GM12878 (cell line): ENCODE data around the gene FIBCD1. TPM values are rescaled to one million over a fixed set of nuclear protein-coding genes. Genes with fewer than 3 reads are reported as not detected.

Experiments used
- ATAC-seq: fragments of 200-7000 bp; cut with Tn5 transposase; 3 replicates; pipeline ENCODE4 v1.9.1; 2020; ENCODE audit warnings: mild to moderate bottlenecking, moderate library complexity
- BruUV-seq: library from RNA; stranded (reverse); fragments of 400-500 nt; replicated peaks from 2 replicates; lab custom pipeline; 2021; lab: Mats Ljungman, UMichigan
- CTCF ChIA-PET: fragments of 300-600 bp; sonication (Branson Sonifier 250); formaldehyde crosslinking; extraction: SDS; loops from one replicate; lab custom pipeline; 2021; ENCODE audit warnings: inconsistent platforms; lab: Yijun Ruan, JAX
- POLR2A ChIA-PET: fragments of 350-600 bp; formaldehyde crosslinking; extraction: SDS; loops from one replicate; lab custom pipeline; 2021; ENCODE audit warnings: inconsistent platforms; lab: Charles Lee
- RAD21 ChIA-PET: fragments of 300-600 bp; sonication (Branson Sonifier 250); formaldehyde crosslinking; loops from one replicate; lab custom pipeline; 2023; ENCODE audit warnings: antibody characterized with exemption; ENCODE audit not compliant: unreplicated experiment; lab: Charles Lee
- SMC1A ChIA-PET: fragments of 300-600 bp; sonication (Branson Sonifier 250); formaldehyde crosslinking; loops from one replicate; lab custom pipeline; 2023; ENCODE audit not compliant: unreplicated experiment, uncharacterized antibody; lab: Charles Lee
- DNase-seq: peaks from one replicate; pipeline ENCODE4 v3.0.0-alpha.2; 2011; ENCODE audit warnings: low read depth, low spot score
- FAIRE-seq: peaks from 3 replicates; lab custom pipeline; 2011; peaks lifted over from hg19 to GRCh38; lab: Jason Lieb, UNC
- H2AFZ ChIP-seq: 2 replicates; pipeline ENCODE4 v1.6.0; 2011; ENCODE audit warnings: low read depth, low read length, control low read depth; ENCODE audit not compliant: control insufficient read depth
- H3K27ac ChIP-seq: 2 replicates; pipeline ENCODE4 v1.5.1; 2011; ENCODE audit warnings: control low read depth; ENCODE audit not compliant: control insufficient read depth, insufficient read depth
- H3K27me3 ChIP-seq, 2 experiments: replicated peaks in 1 of 2; 2 replicates each; pipeline versions ENCODE4 v1.6.0 to v1.6.1; 2011; ENCODE audit warnings: low read length in 1 of 2; ENCODE audit not compliant: control insufficient read depth in 2 of 2, insufficient read depth in 2 of 2
- H3K36me3 ChIP-seq, 2 experiments: 2 replicates each; pipeline ENCODE4 v1.5.1; 2011; ENCODE audit warnings: low read length in 1 of 2; ENCODE audit not compliant: control insufficient read depth in 2 of 2, insufficient read depth in 2 of 2
- H3K4me1 ChIP-seq: 2 replicates; pipeline ENCODE4 v1.6.1; 2011; ENCODE audit warnings: mild to moderate bottlenecking, low read length, moderate library complexity, mixed read lengths; ENCODE audit not compliant: control insufficient read depth, insufficient read depth
- H3K4me2 ChIP-seq: 2 replicates; pipeline ENCODE4 v1.6.0; 2011; ENCODE audit warnings: control low read depth; ENCODE audit not compliant: control insufficient read depth, insufficient read depth
- H3K4me3 ChIP-seq: fragments of 200-600 bp; sonication (generic); 2 replicates; pipeline ENCODE4 v1.5.1; 2016
- H3K79me2 ChIP-seq: 2 replicates; pipeline ENCODE4 v1.6.0; 2011; ENCODE audit warnings: low read length; ENCODE audit not compliant: control insufficient read depth, insufficient read depth
- H3K9ac ChIP-seq: 2 replicates; pipeline ENCODE4 v1.8.0; 2011; ENCODE audit warnings: low read length, control low read depth, mixed read lengths; ENCODE audit not compliant: control insufficient read depth, insufficient read depth
- H3K9me3 ChIP-seq: replicated peaks from 3 replicates; pipeline ENCODE4 v1.5.1; 2011; ENCODE audit warnings: mild to moderate bottlenecking, low read length; ENCODE audit not compliant: control insufficient read depth, insufficient read depth
- H4K20me1 ChIP-seq: 2 replicates; pipeline ENCODE4 v1.6.0; 2011; ENCODE audit not compliant: control insufficient read depth, insufficient read depth
- BCLAF1 ChIP-seq: fragments of 450-650 bp; IDR thresholded peaks from 2 replicates; pipeline ENCODE4 v1.6.1; 2017; ENCODE audit warnings: antibody characterized with exemption, mild to moderate bottlenecking, moderate library complexity
- PAX5 ChIP-seq: IDR thresholded peaks from 2 replicates; pipeline ENCODE4 v1.6.1; 2011; ENCODE audit warnings: low read depth, low read length, borderline replicate concordance
- ZBTB33 ChIP-seq: fragments of 450-650 bp; IDR thresholded peaks from 2 replicates; pipeline ENCODE4 v1.6.1; 2017; ENCODE audit warnings: mild to moderate bottlenecking
- ZNF274 ChIP-seq: IDR thresholded peaks from one replicate; pipeline ENCODE4 v1.8.0; 2011; ENCODE audit not compliant: insufficient read length, insufficient read depth
- ZNF384 ChIP-seq: IDR thresholded peaks from 2 replicates; pipeline ENCODE4 v1.6.1; 2012; ENCODE audit warnings: low read depth, mild to moderate bottlenecking, low read length, improper control_type of control experiment, borderline replicate concordance
- whole genome bisulfite sequencing: methylation state at CpG from one replicate; pipeline ENCODE4 v1.1.6; 2016; ENCODE audit warnings: low lambda C conversion rate; ENCODE audit not compliant: insufficient replicate concordance, insufficient coverage; ENCODE audit errors: missing lambda C conversion rate; 5-methylcytosine and 5-hydroxymethylcytosine counted together
- in situ Hi-C: fragments of 300-500 bp; cut with MboI; formaldehyde crosslinking; loops from 9 replicates; pipeline ENCODE4 v1.14.3; 2018; ENCODE audit warnings: mixed read lengths
- intact Hi-C: fragments of 100-400 bp; cut with micrococcal nuclease; formaldehyde crosslinking; loops from one replicate; pipeline ENCODE4 v1.14.2; 2022; ENCODE audit not compliant: unreplicated experiment
- polyA plus RNA-seq, 11 experiments: library from polyadenylated mRNA; depleted of rRNA in 4 of 11; unstranded in 6 of 11; stranded (reverse) in 5 of 11; fragments of >200 nt; fragmentation: Nextera tagmentation in 4 of 11; fragmentation: Illumina TruSeq in 1 of 11; extraction: Ambion mirVana in 4 of 11; extraction: Trizol in 1 of 11; gene quantifications; 1 replicate in 1 of 11; 2 replicates in 10 of 11; pipeline versions ENCODE4 v1.2.1 to v1.2.3, GENCODE V29; 2011 to 2016; ENCODE audit warnings: inconsistent platforms in 2 of 11, missing spikeins in 2 of 11, low read depth in 1 of 11
- total RNA-seq, 4 experiments: library from RNA; depleted of rRNA in 3 of 4; stranded (reverse); fragments of >200 nt in 3 of 4; fragmentation: Illumina TruSeq in 1 of 4; extraction: Trizol in 1 of 4; gene quantifications; 2 replicates each; pipeline versions ENCODE4 v1.2.1 to v1.2.3, GENCODE V29; 2013 to 2021
- TF ChIP-seq, protein P1 (sequence below): fragments of 450-650 bp; IDR thresholded peaks from 2 replicates; pipeline ENCODE4 v1.6.1; 2017; ENCODE audit warnings: mild to moderate bottlenecking, moderate library complexity
- TF ChIP-seq, protein P2 (sequence below): fragments of 150-350 bp; IDR thresholded peaks from 2 replicates; pipeline ENCODE4 v1.6.1; 2014; ENCODE audit warnings: mild to moderate bottlenecking, low read depth, low read length

Gene FIBCD1
- total and polyA plus RNA-seq, 10 of the 15 experiments (the other 5 are each of a cell fraction or from before 2014, with no cell fraction given) = 0.04 to 0.95 (median 0.25) TPM; not detected in 6

DNA sequence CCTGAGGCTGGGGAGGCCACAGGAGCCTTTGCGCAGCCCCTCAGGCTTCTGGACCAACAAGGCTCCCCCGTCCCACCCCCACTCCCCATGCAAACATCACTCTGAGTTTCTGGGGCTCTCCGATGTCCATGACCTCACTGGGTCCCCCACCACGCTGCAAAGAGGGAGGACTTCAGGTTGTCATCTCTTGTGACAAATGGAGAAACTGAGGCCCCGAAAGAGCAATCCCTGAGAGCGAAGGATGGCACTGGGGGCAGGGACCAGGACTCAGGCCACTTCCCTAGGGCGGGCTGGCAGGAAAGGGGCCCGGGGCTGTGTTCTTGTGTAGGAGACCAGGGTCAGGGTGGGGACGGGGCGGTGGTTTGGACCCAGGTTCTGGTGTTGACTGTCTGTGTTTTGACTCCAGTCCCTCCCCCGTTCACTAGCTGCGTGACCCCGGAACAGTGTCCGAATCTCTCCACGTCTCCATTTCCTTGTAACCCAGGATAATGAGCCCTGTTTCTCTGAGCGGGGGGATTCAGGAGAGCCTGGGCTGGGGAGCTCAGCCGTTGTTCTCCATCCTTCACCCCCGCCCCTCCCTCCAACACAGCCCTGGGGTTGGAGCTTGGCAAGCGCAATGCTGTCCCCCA is 13.9 kb downstream of the FIBCD1 start:
- no peak for ATAC-seq
- ChIA-PET POLR2A (no interaction called here), RAD21 (interaction anchor here (4.0 kb wide), 1 partner anchor 54 kb away, joined by 33 read pairs; no protein-coding TSS in a partner anchor), CTCF (interaction anchor here (0.6 to 4.2 kb wide), 3 partner anchors 24 to 63 kb away, joined by 3 to 27 read pairs (median 3); no protein-coding TSS in a partner anchor), SMC1A (interaction anchor here (0.7 to 1.7 kb wide), 3 partner anchors 55 to 66 kb away, joined by 3 to 10 read pairs (median 3); no protein-coding TSS in a partner anchor)
- Histone ChIP-seq H3K4me3 (no peak overlapping the region), H2AFZ (no peak overlapping the region), H3K79me2 (no peaks in the 10 kb centered on the region), H4K20me1 (0 out of 2 replicates have a peak, but pooled peaks cover 2% of the 10 kb centered on the region), H3K4me1 (peaks cover 27% of the 10 kb centered on the region), H3K27ac (no peak overlapping the region), H3K4me2 (no peak overlapping the region), H3K9me3 (no peaks in the 10 kb centered on the region), H3K9ac (no peak overlapping the region), H3K36me3 (no peaks in the 10 kb centered on the region), H3K27me3 (no peaks in the 10 kb centered on the region; a peak in 1 of 4 replicates)
- in situ Hi-C loops (no loop called here), intact Hi-C loops (no loop called here)
- 63% methylated on average over 18 of the region's 19 CpGs for WGBS
- TF ChIP-seq ZBTB33 (no peak), ZNF384 (no peak), BCLAF1 (no peak), ZNF274 (no peak), PAX5 (no peak)
- TF ChIP-seq, protein P1, sequence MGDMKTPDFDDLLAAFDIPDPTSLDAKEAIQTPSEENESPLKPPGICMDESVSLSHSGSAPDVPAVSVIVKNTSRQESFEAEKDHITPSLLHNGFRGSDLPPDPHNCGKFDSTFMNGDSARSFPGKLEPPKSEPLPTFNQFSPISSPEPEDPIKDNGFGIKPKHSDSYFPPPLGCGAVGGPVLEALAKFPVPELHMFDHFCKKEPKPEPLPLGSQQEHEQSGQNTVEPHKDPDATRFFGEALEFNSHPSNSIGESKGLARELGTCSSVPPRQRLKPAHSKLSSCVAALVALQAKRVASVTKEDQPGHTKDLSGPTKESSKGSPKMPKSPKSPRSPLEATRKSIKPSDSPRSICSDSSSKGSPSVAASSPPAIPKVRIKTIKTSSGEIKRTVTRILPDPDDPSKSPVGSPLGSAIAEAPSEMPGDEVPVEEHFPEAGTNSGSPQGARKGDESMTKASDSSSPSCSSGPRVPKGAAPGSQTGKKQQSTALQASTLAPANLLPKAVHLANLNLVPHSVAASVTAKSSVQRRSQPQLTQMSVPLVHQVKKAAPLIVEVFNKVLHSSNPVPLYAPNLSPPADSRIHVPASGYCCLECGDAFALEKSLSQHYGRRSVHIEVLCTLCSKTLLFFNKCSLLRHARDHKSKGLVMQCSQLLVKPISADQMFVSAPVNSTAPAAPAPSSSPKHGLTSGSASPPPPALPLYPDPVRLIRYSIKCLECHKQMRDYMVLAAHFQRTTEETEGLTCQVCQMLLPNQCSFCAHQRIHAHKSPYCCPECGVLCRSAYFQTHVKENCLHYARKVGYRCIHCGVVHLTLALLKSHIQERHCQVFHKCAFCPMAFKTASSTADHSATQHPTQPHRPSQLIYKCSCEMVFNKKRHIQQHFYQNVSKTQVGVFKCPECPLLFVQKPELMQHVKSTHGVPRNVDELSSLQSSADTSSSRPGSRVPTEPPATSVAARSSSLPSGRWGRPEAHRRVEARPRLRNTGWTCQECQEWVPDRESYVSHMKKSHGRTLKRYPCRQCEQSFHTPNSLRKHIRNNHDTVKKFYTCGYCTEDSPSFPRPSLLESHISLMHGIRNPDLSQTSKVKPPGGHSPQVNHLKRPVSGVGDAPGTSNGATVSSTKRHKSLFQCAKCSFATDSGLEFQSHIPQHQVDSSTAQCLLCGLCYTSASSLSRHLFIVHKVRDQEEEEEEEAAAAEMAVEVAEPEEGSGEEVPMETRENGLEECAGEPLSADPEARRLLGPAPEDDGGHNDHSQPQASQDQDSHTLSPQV = no peak
- TF ChIP-seq, protein P2, sequence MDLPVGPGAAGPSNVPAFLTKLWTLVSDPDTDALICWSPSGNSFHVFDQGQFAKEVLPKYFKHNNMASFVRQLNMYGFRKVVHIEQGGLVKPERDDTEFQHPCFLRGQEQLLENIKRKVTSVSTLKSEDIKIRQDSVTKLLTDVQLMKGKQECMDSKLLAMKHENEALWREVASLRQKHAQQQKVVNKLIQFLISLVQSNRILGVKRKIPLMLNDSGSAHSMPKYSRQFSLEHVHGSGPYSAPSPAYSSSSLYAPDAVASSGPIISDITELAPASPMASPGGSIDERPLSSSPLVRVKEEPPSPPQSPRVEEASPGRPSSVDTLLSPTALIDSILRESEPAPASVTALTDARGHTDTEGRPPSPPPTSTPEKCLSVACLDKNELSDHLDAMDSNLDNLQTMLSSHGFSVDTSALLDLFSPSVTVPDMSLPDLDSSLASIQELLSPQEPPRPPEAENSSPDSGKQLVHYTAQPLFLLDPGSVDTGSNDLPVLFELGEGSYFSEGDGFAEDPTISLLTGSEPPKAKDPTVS = no peak
- no peak for FAIRE-seq
- DNase-seq = no peak
- BruUV-seq = no TSS peak
